ENCODE results near the gene ARID5B.
"Not testable (repeated sequence)": the region's sequence is repeated elsewhere in the genome, so short reads cannot be mapped to it uniquely, and the experiment has no call there.

ARID5B gene

GRCh38 chr10:62017491-62017870, 116.0 kb downstream of the ARID5B start:
- no peak for DNase-seq

- no peak for DNase-seq
Measured at GRCh38 chr10:62018131-62018911, 116.8 kb downstream of the ARID5B start.

GRCh38 chr10:62019013-62019684, 117.7 kb downstream of the ARID5B start:
- DNase-seq, result no peak

GRCh38 chr10:62019685-62020359, 118.3 kb downstream of the ARID5B start:
- no peak for DNase-seq

GRCh38 chr10:62021128-62021665, 119.7 kb downstream of the ARID5B start:
- no peak for DNase-seq

- DNase-seq, result no peak
Measured at GRCh38 chr10:62021978-62022802, 120.7 kb downstream of the ARID5B start.

- DNase-seq, result no peak
Measured at GRCh38 chr10:62022830-62023229, 121.3 kb downstream of the ARID5B start.

- no peak for DNase-seq
Measured at GRCh38 chr10:62023329-62023728, 121.8 kb downstream of the ARID5B start.

GRCh38 chr10:62024026-62024701, 122.7 kb downstream of the ARID5B start:
- no peak for DNase-seq

GRCh38 chr10:62025134-62025794, 123.8 kb downstream of the ARID5B start:
- no peak for DNase-seq

GRCh38 chr10:62025901-62026879, 124.7 kb downstream of the ARID5B start:
- no peak for DNase-seq

GRCh38 chr10:62027841-62028501, 126.5 kb downstream of the ARID5B start:
- DNase-seq, result no peak

GRCh38 chr10:62028502-62028842, 127.0 kb downstream of the ARID5B start:
- DNase-seq, result not testable (repeated sequence)

- DNase-seq, result no peak
Measured at GRCh38 chr10:62029401-62029800, 127.9 kb downstream of the ARID5B start.

- no peak for DNase-seq
Measured at GRCh38 chr10:62031507-62031906, 130.0 kb downstream of the ARID5B start.

GRCh38 chr10:62033125-62033524, 131.6 kb downstream of the ARID5B start:
- DNase-seq, result no peak

- no peak for DNase-seq
Measured at GRCh38 chr10:62034096-62034640, 132.7 kb downstream of the ARID5B start.

- no peak for DNase-seq
Measured at GRCh38 chr10:62036186-62037081, 134.9 kb downstream of the ARID5B start.

All from CD4-positive, alpha-beta T cell treated with Interleukin-15 for 1 hour (primary cell).